HG02970 (cell line): ENCODE data around the gene SKAP1.
"Not testable (repeated sequence)": the region's sequence is repeated elsewhere in the genome, so short reads cannot be mapped to it uniquely, and the experiment has no call there.

ENCODE experiments used
- ATAC-seq: cut with Tn5 transposase; IDR thresholded peaks from one replicate; pipeline ENCODE4 v1.9.1; 2021; ENCODE audit warnings: mild to moderate bottlenecking, moderate library complexity, moderate number of reproducible peaks; ENCODE audit not compliant: unreplicated experiment, low FRiP score

SKAP1 gene

GRCh38 chr17:48186317-48186716 lies 243.7 kb downstream of the SKAP1 start:
- not testable (repeated sequence) for ATAC-seq

- ATAC-seq = no peak
Observed at GRCh38 chr17:48184721-48185120, 245.3 kb downstream of the SKAP1 start.

- no peak for ATAC-seq
Observed at GRCh38 chr17:48181653-48182052, 248.4 kb downstream of the SKAP1 start.

GRCh38 chr17:48180842-48181629 lies 249.0 kb downstream of the SKAP1 start:
- no peak for ATAC-seq

- no peak for ATAC-seq
Observed at GRCh38 chr17:48179071-48179945, 250.7 kb downstream of the SKAP1 start.

GRCh38 chr17:48178317-48178716 lies 251.7 kb downstream of the SKAP1 start:
- no peak for ATAC-seq

- ATAC-seq = no peak
Observed at GRCh38 chr17:48177816-48178215, 252.2 kb downstream of the SKAP1 start.

GRCh38 chr17:48176471-48176855 lies 253.6 kb downstream of the SKAP1 start:
- ATAC-seq = no peak

- ATAC-seq = no peak
Observed at GRCh38 chr17:48175692-48176470, 254.1 kb downstream of the SKAP1 start.

GRCh38 chr17:48174833-48175523 lies 255.0 kb downstream of the SKAP1 start:
- ATAC-seq = no peak

GRCh38 chr17:48173191-48173984 lies 256.6 kb downstream of the SKAP1 start:
- ATAC-seq = no peak

GRCh38 chr17:48169926-48170325 lies 260.1 kb downstream of the SKAP1 start:
- ATAC-seq = no peak

- ATAC-seq = no peak
Observed at GRCh38 chr17:48163809-48164208, 266.2 kb downstream of the SKAP1 start.

GRCh38 chr17:48162946-48163506 lies 267.0 kb downstream of the SKAP1 start:
- no peak for ATAC-seq

- no peak for ATAC-seq
Observed at GRCh38 chr17:48162306-48162934, 267.6 kb downstream of the SKAP1 start.

- no peak for ATAC-seq
Observed at GRCh38 chr17:48161127-48161905, 268.7 kb downstream of the SKAP1 start.

- no peak for ATAC-seq
Observed at GRCh38 chr17:48160177-48161081, 269.6 kb downstream of the SKAP1 start.
